HCT116 (cell line): ENCODE results near the gene GPC5. TPM values are rescaled to one million over a fixed set of nuclear protein-coding genes. Genes with fewer than 3 reads are reported as not detected.

Experiments
- ATAC-seq: fragments of 200-7000 bp; cut with Tn5 transposase; 2 replicates; pipeline ENCODE4 v1.9.1; 2020; ENCODE audit warnings: mild to moderate bottlenecking, moderate library complexity
- BruUV-seq: library from RNA; stranded (reverse); fragments of 400-500 nt; replicated peaks from 2 replicates; lab custom pipeline; 2021; lab: Mats Ljungman, UMichigan
- CTCF ChIA-PET: fragments of 300-600 bp; sonication (Branson Sonifier 250); formaldehyde crosslinking; loops from one replicate; lab custom pipeline; 2021; ENCODE audit warnings: antibody characterized with exemption; lab: Charles Lee
- POLR2A ChIA-PET: fragments of 300-600, 350-600 bp; sonication (Branson Sonifier 250); formaldehyde crosslinking; loops from one replicate; lab custom pipeline; 2021; ENCODE audit warnings: antibody characterized with exemption; lab: Charles Lee
- RAD21 ChIA-PET, 2 experiments: fragments of 300-600 bp; sonication (Branson Sonifier 250); formaldehyde crosslinking; loops; one replicate each; lab custom pipeline; 2023; ENCODE audit warnings: low total read pairs in 2 of 2; ENCODE audit not compliant: uncharacterized antibody in 2 of 2, unreplicated experiment in 2 of 2, low non-redundant PET in 1 of 2; lab: Charles Lee
- DNase-seq: peaks from one replicate; pipeline ENCODE4 v3.0.0-alpha.2; 2010; ENCODE audit warnings: low read depth, low spot score
- H2AFZ ChIP-seq: fragments of 200-600 bp; shearing (Covaris generic), sonication (generic); 2 replicates; pipeline ENCODE4 v1.6.1; 2017; ENCODE audit warnings: low read depth, mixed run types, mixed read lengths, antibody characterized with exemption, low read length; ENCODE audit not compliant: poor library complexity, severe bottlenecking
- H3K27ac ChIP-seq: 2 replicates; pipeline ENCODE4 v1.5.1; 2012; ENCODE audit warnings: low read depth, low read length
- H3K27me3 ChIP-seq: fragments of 200-600 bp; sonication (generic); 2 replicates; pipeline ENCODE4 v1.6.1; 2016; ENCODE audit warnings: mixed run types, low read length, mixed read lengths; ENCODE audit not compliant: insufficient read depth
- H3K36me3 ChIP-seq, 2 experiments: fragments of 200-500 bp in 1 of 2; fragments of 200-600 bp in 1 of 2; sonication (Bioruptor generic) in 1 of 2; sonication (generic) in 1 of 2; 2 replicates each; pipeline versions ENCODE4 v1.5.1 to v1.6.1; 2014 to 2016; ENCODE audit warnings: low read length in 2 of 2, inconsistent platforms in 1 of 2, mixed read lengths in 1 of 2, mixed run types in 1 of 2; ENCODE audit not compliant: insufficient read depth in 2 of 2, control insufficient read depth in 1 of 2
- H3K4me1 ChIP-seq, 2 experiments: fragments of 200-600 bp in 1 of 2; sonication (generic) in 1 of 2; 2 replicates each; pipeline versions ENCODE4 v1.5.1 to v1.6.1; 2012 to 2017; ENCODE audit warnings: low read length in 2 of 2, inconsistent platforms in 1 of 2, mild to moderate bottlenecking in 1 of 2, mixed read lengths in 1 of 2, mixed run types in 1 of 2, moderate library complexity in 1 of 2; ENCODE audit not compliant: insufficient read depth in 2 of 2, control insufficient read depth in 1 of 2
- H3K4me2 ChIP-seq: fragments of 200-600 bp; sonication (generic); 2 replicates; pipeline ENCODE4 v1.6.1; 2017; ENCODE audit warnings: mixed run types, low read length, mixed read lengths
- H3K4me3 ChIP-seq, 2 experiments: fragments of 200-600 bp in 1 of 2; sonication (generic) in 1 of 2; replicated peaks in 1 of 2; 2 replicates each; pipeline ENCODE4 v1.5.1; 2011 to 2016; ENCODE audit warnings: low read length in 2 of 2, control low read depth in 1 of 2, low read depth in 1 of 2, mild to moderate bottlenecking in 1 of 2, mixed read lengths in 1 of 2, mixed run types in 1 of 2
- H3K79me2 ChIP-seq: fragments of 200-600 bp; sonication (generic); 2 replicates; pipeline ENCODE4 v1.6.1; 2017; ENCODE audit warnings: mild to moderate bottlenecking, mixed run types, low read length, moderate library complexity, mixed read lengths; ENCODE audit not compliant: insufficient read depth
- H3K9ac ChIP-seq: fragments of 200-600 bp; sonication (generic); 2 replicates; pipeline ENCODE4 v1.6.1; 2016; ENCODE audit warnings: low read length, mixed read lengths
- H3K9me2 ChIP-seq: fragments of 200-600 bp; sonication (generic), shearing (Covaris generic); 2 replicates; pipeline ENCODE4 v1.6.1; 2017; ENCODE audit warnings: mixed run types, mild to moderate bottlenecking, moderate library complexity; ENCODE audit not compliant: insufficient read depth
- H3K9me3 ChIP-seq, 2 experiments: fragments of 200-500 bp in 1 of 2; fragments of 200-600 bp in 1 of 2; sonication (Bioruptor generic) in 1 of 2; sonication (generic) in 1 of 2; 2 replicates each; pipeline ENCODE4 v1.6.1; 2014 to 2017; ENCODE audit warnings: low read length in 2 of 2, mixed read lengths in 2 of 2, inconsistent platforms in 1 of 2, low read depth in 1 of 2, mild to moderate bottlenecking in 1 of 2, mixed run types in 1 of 2, moderate library complexity in 1 of 2; ENCODE audit not compliant: control insufficient read depth in 1 of 2, insufficient read depth in 1 of 2
- H4K20me1 ChIP-seq: fragments of 200-600 bp; sonication (generic), shearing (Covaris generic); 2 replicates; pipeline ENCODE4 v1.6.1; 2017; ENCODE audit warnings: mixed run types, mild to moderate bottlenecking, moderate library complexity; ENCODE audit not compliant: insufficient read depth
- CBX3 ChIP-seq: IDR thresholded peaks from 2 replicates; pipeline ENCODE4 v1.6.1; 2012; ENCODE audit warnings: low read depth
- CEBPB ChIP-seq: IDR thresholded peaks from 2 replicates; pipeline ENCODE4 v1.6.1; 2012; ENCODE audit warnings: low read depth
- CTCF ChIP-seq, 3 experiments: fragments of 200-600 bp in 1 of 3; sonication (generic) in 1 of 3; IDR thresholded peaks in 2 of 3; conservative IDR thresholded peaks in 1 of 3; 2 replicates each; pipeline ENCODE4 v1.5.1; 2012 to 2017; ENCODE audit warnings: low read depth in 2 of 3, low read length in 2 of 3, antibody characterized with exemption in 1 of 3, borderline replicate concordance in 1 of 3, control low read depth in 1 of 3, mild to moderate bottlenecking in 1 of 3, mixed read lengths in 1 of 3, mixed run types in 1 of 3, moderate library complexity in 1 of 3; ENCODE audit not compliant: insufficient read depth in 1 of 3
- EZH2 ChIP-seq: fragments of 200-600 bp; sonication (generic); IDR thresholded peaks from 2 replicates; pipeline ENCODE4 v1.6.1; 2017; ENCODE audit warnings: antibody characterized with exemption, mixed run types
- EZH2phosphoT487 ChIP-seq: fragments of 200-600 bp; IDR thresholded peaks from 2 replicates; pipeline ENCODE4 v1.6.1; 2018; ENCODE audit warnings: antibody characterized with exemption, borderline replicate concordance
- FOSL1 ChIP-seq: IDR thresholded peaks from 2 replicates; pipeline ENCODE4 v1.6.1; 2012; ENCODE audit warnings: low read depth
- JUND ChIP-seq: IDR thresholded peaks from 2 replicates; pipeline ENCODE4 v1.6.1; 2012
- POLR2A ChIP-seq: IDR thresholded peaks from 2 replicates; pipeline ENCODE4 v1.7.0; 2011; ENCODE audit warnings: borderline replicate concordance; ENCODE audit not compliant: insufficient read depth, insufficient read length; ENCODE audit errors: extremely low read depth
- POLR2AphosphoS5 ChIP-seq: IDR thresholded peaks from 2 replicates; pipeline ENCODE4 v1.6.1; 2011; ENCODE audit warnings: mild to moderate bottlenecking, low read depth, low read length, moderate library complexity
- RAD21 ChIP-seq: IDR thresholded peaks from 2 replicates; pipeline ENCODE4 v1.6.1; 2012; ENCODE audit warnings: low read depth, mild to moderate bottlenecking
- SIN3A ChIP-seq: IDR thresholded peaks from 2 replicates; pipeline ENCODE4 v1.6.1; 2012; ENCODE audit warnings: low read depth
- SP1 ChIP-seq: IDR thresholded peaks from 2 replicates; pipeline ENCODE4 v1.6.1; 2012; ENCODE audit warnings: low read depth
- SRF ChIP-seq: IDR thresholded peaks from 2 replicates; pipeline ENCODE4 v1.6.1; 2012; ENCODE audit warnings: low read depth
- ZBTB33 ChIP-seq: IDR thresholded peaks from 2 replicates; pipeline ENCODE4 v1.6.1; 2011; ENCODE audit warnings: mild to moderate bottlenecking, low read length, moderate library complexity; ENCODE audit not compliant: insufficient replicate concordance; ENCODE audit errors: extremely low read depth
- intact Hi-C: fragments of 100-400 bp; cut with micrococcal nuclease; formaldehyde crosslinking; loops from 2 replicates; pipeline ENCODE4 v1.10.0; 2022
- total RNA-seq: library from RNA; stranded (reverse); gene quantifications from one replicate; pipeline ENCODE4 v1.2.1, GENCODE V29; 2021; ENCODE audit not compliant: unreplicated experiment

Gene GPC5
- total RNA-seq, 1 experiment from 2014 or later: not detected

- Histone ChIP-seq H3K27ac (no peak overlapping the region), H3K36me3 (no peaks in the 10 kb centered on the region), H3K4me1 (no peaks in the 10 kb centered on the region), H3K27me3 (no peaks in the 10 kb centered on the region), H3K9me2 (no peaks in the 10 kb centered on the region), H2AFZ (no peak overlapping the region), H4K20me1 (no peaks in the 10 kb centered on the region), H3K79me2 (no peaks in the 10 kb centered on the region), H3K4me3 (no peak overlapping the region), H3K9me3 (peaks cover 11 to 18% of the 10 kb centered on the region in 2 experiments; a peak in 2 of 4 replicates), H3K9ac (no peak overlapping the region), H3K4me2 (no peak overlapping the region)
- intact Hi-C loops: no loop called here
- TF ChIP-seq FOSL1: no peak
- TF ChIP-seq SP1: no peak
- no peak for TF ChIP-seq SIN3A
- no peak for TF ChIP-seq EZH2
- no peak for TF ChIP-seq ZBTB33
- TF ChIP-seq CEBPB: no peak
- TF ChIP-seq POLR2A: no peak
- RAD21 ChIA-PET: no interaction called here
- CTCF ChIA-PET: no interaction called here
- DNase-seq: no peak
- ATAC-seq: no peak
- BruUV-seq: no TSS peak
- POLR2A ChIA-PET: no interaction called here
Observed at GRCh38 chr13:92671821-92672220, 1273.4 kb downstream of the GPC5 start.

- ChIA-PET POLR2A (no interaction called here), CTCF (no interaction called here), RAD21 (no interaction called here)
- H3K4me1 ChIP-seq: no peaks in the 10 kb centered on the region
- no peaks in the 10 kb centered on the region for H3K79me2 ChIP-seq
- no peak overlapping the region for H3K4me2 ChIP-seq
- intact Hi-C loops: no loop called here
- no peaks in the 10 kb centered on the region for H3K9me2 ChIP-seq
- H3K36me3 ChIP-seq: no peaks in the 10 kb centered on the region
- H4K20me1 ChIP-seq: no peaks in the 10 kb centered on the region
- ATAC-seq (no peak), DNase-seq (no peak)
- peaks cover 3 to 17% of the 10 kb centered on the region in 2 experiments; a peak in 2 of 4 replicates for H3K9me3 ChIP-seq
- H3K27me3 ChIP-seq: no peaks in the 10 kb centered on the region
- BruUV-seq: no TSS peak
- no peak overlapping the region for H2AFZ ChIP-seq
- H3K4me3 ChIP-seq: no peak overlapping the region
- no peak overlapping the region for H3K9ac ChIP-seq
- TF ChIP-seq SIN3A: no peak
- TF ChIP-seq ZBTB33: no peak
- no peak for TF ChIP-seq CTCF (IDR thresholded peaks at IDR 0.05 in 2 of 3, conservative IDR thresholded peaks at IDR 0.05 in 1 of 3; ENCODE audit: borderline replicate concordance in 1 of 3, insufficient read depth in 1 of 3, low read depth in 2 of 3, low read length in 2 of 3)
- no peak for TF ChIP-seq SRF
- no peak for TF ChIP-seq EZH2
- no peak for TF ChIP-seq CBX3
- no peak for TF ChIP-seq FOSL1
- TF ChIP-seq POLR2AphosphoS5: no peak
- no peak for TF ChIP-seq CEBPB
- no peak for TF ChIP-seq EZH2phosphoT487
- TF ChIP-seq RAD21: no peak
- TF ChIP-seq JUND: no peak
- no peak overlapping the region for H3K27ac ChIP-seq
Observed at GRCh38 chr13:92676246-92676645, 1277.8 kb downstream of the GPC5 start.
